HCT116 (cell line): ENCODE results near the gene EHBP1. TPM values are rescaled to one million over a fixed set of nuclear protein-coding genes. Genes with fewer than 3 reads are reported as not detected.

Experiments used
- ATAC-seq: fragments of 200-7000 bp; cut with Tn5 transposase; 2 replicates; pipeline ENCODE4 v1.9.1; 2020; ENCODE audit warnings: mild to moderate bottlenecking, moderate library complexity
- BruUV-seq: library from RNA; stranded (reverse); fragments of 400-500 nt; replicated peaks from 2 replicates; lab custom pipeline; 2021; lab: Mats Ljungman, UMichigan
- CTCF ChIA-PET: fragments of 300-600 bp; sonication (Branson Sonifier 250); formaldehyde crosslinking; loops from one replicate; lab custom pipeline; 2021; ENCODE audit warnings: antibody characterized with exemption; lab: Charles Lee
- POLR2A ChIA-PET: fragments of 300-600, 350-600 bp; sonication (Branson Sonifier 250); formaldehyde crosslinking; loops from one replicate; lab custom pipeline; 2021; ENCODE audit warnings: antibody characterized with exemption; lab: Charles Lee
- RAD21 ChIA-PET, 2 experiments: fragments of 300-600 bp; sonication (Branson Sonifier 250); formaldehyde crosslinking; loops; one replicate each; lab custom pipeline; 2023; ENCODE audit warnings: low total read pairs in 2 of 2; ENCODE audit not compliant: uncharacterized antibody in 2 of 2, unreplicated experiment in 2 of 2, low non-redundant PET in 1 of 2; lab: Charles Lee
- DNase-seq: peaks from one replicate; pipeline ENCODE4 v3.0.0-alpha.2; 2010; ENCODE audit warnings: low read depth, low spot score
- H2AFZ ChIP-seq: fragments of 200-600 bp; shearing (Covaris generic), sonication (generic); 2 replicates; pipeline ENCODE4 v1.6.1; 2017; ENCODE audit warnings: low read depth, mixed run types, mixed read lengths, antibody characterized with exemption, low read length; ENCODE audit not compliant: poor library complexity, severe bottlenecking
- H3K27ac ChIP-seq: 2 replicates; pipeline ENCODE4 v1.5.1; 2012; ENCODE audit warnings: low read depth, low read length
- H3K27me3 ChIP-seq: fragments of 200-600 bp; sonication (generic); 2 replicates; pipeline ENCODE4 v1.6.1; 2016; ENCODE audit warnings: mixed run types, low read length, mixed read lengths; ENCODE audit not compliant: insufficient read depth
- H3K36me3 ChIP-seq, 2 experiments: fragments of 200-500 bp in 1 of 2; fragments of 200-600 bp in 1 of 2; sonication (Bioruptor generic) in 1 of 2; sonication (generic) in 1 of 2; 2 replicates each; pipeline versions ENCODE4 v1.5.1 to v1.6.1; 2014 to 2016; ENCODE audit warnings: low read length in 2 of 2, inconsistent platforms in 1 of 2, mixed read lengths in 1 of 2, mixed run types in 1 of 2; ENCODE audit not compliant: insufficient read depth in 2 of 2, control insufficient read depth in 1 of 2
- H3K4me1 ChIP-seq, 2 experiments: fragments of 200-600 bp in 1 of 2; sonication (generic) in 1 of 2; 2 replicates each; pipeline versions ENCODE4 v1.5.1 to v1.6.1; 2012 to 2017; ENCODE audit warnings: low read length in 2 of 2, inconsistent platforms in 1 of 2, mild to moderate bottlenecking in 1 of 2, mixed read lengths in 1 of 2, mixed run types in 1 of 2, moderate library complexity in 1 of 2; ENCODE audit not compliant: insufficient read depth in 2 of 2, control insufficient read depth in 1 of 2
- H3K4me2 ChIP-seq: fragments of 200-600 bp; sonication (generic); 2 replicates; pipeline ENCODE4 v1.6.1; 2017; ENCODE audit warnings: mixed run types, low read length, mixed read lengths
- H3K4me3 ChIP-seq, 2 experiments: fragments of 200-600 bp in 1 of 2; sonication (generic) in 1 of 2; replicated peaks in 1 of 2; 2 replicates each; pipeline ENCODE4 v1.5.1; 2011 to 2016; ENCODE audit warnings: low read length in 2 of 2, control low read depth in 1 of 2, low read depth in 1 of 2, mild to moderate bottlenecking in 1 of 2, mixed read lengths in 1 of 2, mixed run types in 1 of 2
- H3K79me2 ChIP-seq: fragments of 200-600 bp; sonication (generic); 2 replicates; pipeline ENCODE4 v1.6.1; 2017; ENCODE audit warnings: mild to moderate bottlenecking, mixed run types, low read length, moderate library complexity, mixed read lengths; ENCODE audit not compliant: insufficient read depth
- H3K9ac ChIP-seq: fragments of 200-600 bp; sonication (generic); 2 replicates; pipeline ENCODE4 v1.6.1; 2016; ENCODE audit warnings: low read length, mixed read lengths
- H3K9me2 ChIP-seq: fragments of 200-600 bp; sonication (generic), shearing (Covaris generic); 2 replicates; pipeline ENCODE4 v1.6.1; 2017; ENCODE audit warnings: mixed run types, mild to moderate bottlenecking, moderate library complexity; ENCODE audit not compliant: insufficient read depth
- H3K9me3 ChIP-seq, 2 experiments: fragments of 200-500 bp in 1 of 2; fragments of 200-600 bp in 1 of 2; sonication (Bioruptor generic) in 1 of 2; sonication (generic) in 1 of 2; 2 replicates each; pipeline ENCODE4 v1.6.1; 2014 to 2017; ENCODE audit warnings: low read length in 2 of 2, mixed read lengths in 2 of 2, inconsistent platforms in 1 of 2, low read depth in 1 of 2, mild to moderate bottlenecking in 1 of 2, mixed run types in 1 of 2, moderate library complexity in 1 of 2; ENCODE audit not compliant: control insufficient read depth in 1 of 2, insufficient read depth in 1 of 2
- H4K20me1 ChIP-seq: fragments of 200-600 bp; sonication (generic), shearing (Covaris generic); 2 replicates; pipeline ENCODE4 v1.6.1; 2017; ENCODE audit warnings: mixed run types, mild to moderate bottlenecking, moderate library complexity; ENCODE audit not compliant: insufficient read depth
- CBX3 ChIP-seq: IDR thresholded peaks from 2 replicates; pipeline ENCODE4 v1.6.1; 2012; ENCODE audit warnings: low read depth
- EGR1 ChIP-seq: IDR thresholded peaks from 2 replicates; pipeline ENCODE4 v1.6.1; 2012; ENCODE audit warnings: low read depth
- ELF1 ChIP-seq: IDR thresholded peaks from 2 replicates; pipeline ENCODE4 v1.6.1; 2012; ENCODE audit warnings: low read depth, borderline replicate concordance
- EZH2 ChIP-seq: fragments of 200-600 bp; sonication (generic); IDR thresholded peaks from 2 replicates; pipeline ENCODE4 v1.6.1; 2017; ENCODE audit warnings: antibody characterized with exemption, mixed run types
- EZH2phosphoT487 ChIP-seq: fragments of 200-600 bp; IDR thresholded peaks from 2 replicates; pipeline ENCODE4 v1.6.1; 2018; ENCODE audit warnings: antibody characterized with exemption, borderline replicate concordance
- FOSL1 ChIP-seq: IDR thresholded peaks from 2 replicates; pipeline ENCODE4 v1.6.1; 2012; ENCODE audit warnings: low read depth
- MAX ChIP-seq: IDR thresholded peaks from 2 replicates; pipeline ENCODE4 v1.6.1; 2012
- POLR2A ChIP-seq: IDR thresholded peaks from 2 replicates; pipeline ENCODE4 v1.7.0; 2011; ENCODE audit warnings: borderline replicate concordance; ENCODE audit not compliant: insufficient read depth, insufficient read length; ENCODE audit errors: extremely low read depth
- SP1 ChIP-seq: IDR thresholded peaks from 2 replicates; pipeline ENCODE4 v1.6.1; 2012; ENCODE audit warnings: low read depth
- ZBTB33 ChIP-seq: IDR thresholded peaks from 2 replicates; pipeline ENCODE4 v1.6.1; 2011; ENCODE audit warnings: mild to moderate bottlenecking, low read length, moderate library complexity; ENCODE audit not compliant: insufficient replicate concordance; ENCODE audit errors: extremely low read depth
- ZFX ChIP-seq: fragments of 450-650 bp; IDR thresholded peaks from 2 replicates; pipeline ENCODE4 v1.6.1; 2017
- intact Hi-C: fragments of 100-400 bp; cut with micrococcal nuclease; formaldehyde crosslinking; loops from 2 replicates; pipeline ENCODE4 v1.10.0; 2022
- total RNA-seq: library from RNA; stranded (reverse); gene quantifications from one replicate; pipeline ENCODE4 v1.2.1, GENCODE V29; 2021; ENCODE audit not compliant: unreplicated experiment
- TF ChIP-seq, protein P1 (sequence below), 3 experiments: fragments of 200-600 bp in 1 of 3; sonication (generic) in 1 of 3; IDR thresholded peaks in 2 of 3; conservative IDR thresholded peaks in 1 of 3; 2 replicates each; pipeline ENCODE4 v1.5.1; 2012 to 2017; ENCODE audit warnings: low read depth in 2 of 3, low read length in 2 of 3, antibody characterized with exemption in 1 of 3, borderline replicate concordance in 1 of 3, control low read depth in 1 of 3, mild to moderate bottlenecking in 1 of 3, mixed read lengths in 1 of 3, mixed run types in 1 of 3, moderate library complexity in 1 of 3; ENCODE audit not compliant: insufficient read depth in 1 of 3

EHBP1 gene
- total RNA-seq, 1 experiment from 2014 or later, result 89.9 TPM

- no peak for TF ChIP-seq ZBTB33
- TF ChIP-seq EZH2phosphoT487, result no peak
- no peak for TF ChIP-seq ELF1
- no peak for TF ChIP-seq EGR1
- no peak for TF ChIP-seq MAX
- TF ChIP-seq FOSL1, result no peak
- no peak for TF ChIP-seq POLR2A
- no peak for TF ChIP-seq CBX3
- TF ChIP-seq SP1, result no peak
- TF ChIP-seq EZH2, result no peak
- TF ChIP-seq ZFX, result no peak
- TF ChIP-seq, protein P1, sequence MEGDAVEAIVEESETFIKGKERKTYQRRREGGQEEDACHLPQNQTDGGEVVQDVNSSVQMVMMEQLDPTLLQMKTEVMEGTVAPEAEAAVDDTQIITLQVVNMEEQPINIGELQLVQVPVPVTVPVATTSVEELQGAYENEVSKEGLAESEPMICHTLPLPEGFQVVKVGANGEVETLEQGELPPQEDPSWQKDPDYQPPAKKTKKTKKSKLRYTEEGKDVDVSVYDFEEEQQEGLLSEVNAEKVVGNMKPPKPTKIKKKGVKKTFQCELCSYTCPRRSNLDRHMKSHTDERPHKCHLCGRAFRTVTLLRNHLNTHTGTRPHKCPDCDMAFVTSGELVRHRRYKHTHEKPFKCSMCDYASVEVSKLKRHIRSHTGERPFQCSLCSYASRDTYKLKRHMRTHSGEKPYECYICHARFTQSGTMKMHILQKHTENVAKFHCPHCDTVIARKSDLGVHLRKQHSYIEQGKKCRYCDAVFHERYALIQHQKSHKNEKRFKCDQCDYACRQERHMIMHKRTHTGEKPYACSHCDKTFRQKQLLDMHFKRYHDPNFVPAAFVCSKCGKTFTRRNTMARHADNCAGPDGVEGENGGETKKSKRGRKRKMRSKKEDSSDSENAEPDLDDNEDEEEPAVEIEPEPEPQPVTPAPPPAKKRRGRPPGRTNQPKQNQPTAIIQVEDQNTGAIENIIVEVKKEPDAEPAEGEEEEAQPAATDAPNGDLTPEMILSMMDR (IDR thresholded peaks at IDR 0.05 in 2 of 3, conservative IDR thresholded peaks at IDR 0.05 in 1 of 3; ENCODE audit: borderline replicate concordance in 1 of 3, insufficient read depth in 1 of 3, low read depth in 2 of 3, low read length in 2 of 3), result no peak
- Histone ChIP-seq H3K9me2 (no peaks in the 10 kb centered on the region), H3K9me3 (no peaks in the 10 kb centered on the region), H3K4me3 (no peak overlapping the region), H4K20me1 (no peaks in the 10 kb centered on the region), H3K9ac (no peak overlapping the region), H2AFZ (no peak overlapping the region), H3K4me1 (no peaks in the 10 kb centered on the region), H3K4me2 (no peak overlapping the region), H3K27me3 (no peaks in the 10 kb centered on the region), H3K27ac (no peak overlapping the region), H3K36me3 (peaks cover 4 to 7% of the 10 kb centered on the region in 2 experiments; a peak in 2 of 4 replicates), H3K79me2 (no peaks in the 10 kb centered on the region)
- no TSS peak for BruUV-seq
- intact Hi-C loops, result no loop called here
- no peak for ATAC-seq
- DNase-seq, result no peak
- ChIA-PET CTCF (no interaction called here), RAD21 (no interaction called here), POLR2A (no interaction called here)
Measured at GRCh38 chr2:62968668-62969067, 263.2 kb downstream of the EHBP1 start.
